ENCODE data around the gene GYS1. TPM values are rescaled to one million over a fixed set of nuclear protein-coding genes. Genes with fewer than 3 reads are reported as not detected.

The GYS1 gene
- total and polyA plus RNA-seq, 2 experiments from 2014 or later: 15.9 to 28.9 TPM

- no peak for TF ChIP-seq ZNF462 (CRISPR knock-in tag; IDR thresholded peaks at IDR 0.05)
- TF ChIP-seq CTCF (conservative IDR thresholded peaks at IDR 0.05; ENCODE audit: low read depth in 2 of 2): no peak
- no peak for TF ChIP-seq POLR2AphosphoS5 (IDR thresholded peaks at IDR 0.05; ENCODE audit: low read depth)
- TF ChIP-seq ETS1 (IDR thresholded peaks at IDR 0.05): no peak
- TF ChIP-seq EZH2phosphoT487 (IDR thresholded peaks at IDR 0.05; ENCODE audit: unreplicated experiment): no peak
- TF ChIP-seq EZH2 (IDR thresholded peaks at IDR 0.05; ENCODE audit: low read depth, unreplicated experiment): no peak
- no peak for TF ChIP-seq NANOG (IDR thresholded peaks at IDR 0.05; ENCODE audit: borderline replicate concordance)
- no peak for TF ChIP-seq STAT1 (IDR thresholded peaks at IDR 0.05; ENCODE audit: unreplicated experiment)
- no peak for TF ChIP-seq ZNF114 (CRISPR knock-in tag; IDR thresholded peaks at IDR 0.05)
These were observed 39.0 kb downstream of the GYS1 start (continued) for GRCh38 chr19:48953990-48954594.
